Smooth muscle cell (in vitro differentiated cells): ENCODE measurements around the gene TBC1D5. TPM values are rescaled to one million over a fixed set of nuclear protein-coding genes. Genes with fewer than 3 reads are reported as not detected.
A peak's percentile ranks its signal among the peaks of the same experiment; 100 is the strongest.

Experiments
- DNase-seq: peaks from one replicate; lab custom pipeline; 2025; ENCODE audit not compliant: unreplicated experiment; lab: John Stamatoyannopoulos, UW
- H2AFZ ChIP-seq: fragments of 200-600 bp; sonication (generic); 2 replicates; pipeline ENCODE4 v1.6.0; 2016; ENCODE audit warnings: antibody characterized with exemption, low read depth, mild to moderate bottlenecking
- H3F3A ChIP-seq: fragments of 200-600 bp; sonication (generic); 2 replicates; pipeline ENCODE4 v1.6.0; 2017; ENCODE audit warnings: antibody characterized with exemption, low read depth
- H3K27ac ChIP-seq: fragments of 200-600 bp; sonication (generic); 2 replicates; pipeline ENCODE4 v1.5.1; 2016; ENCODE audit warnings: low read depth, mild to moderate bottlenecking
- H3K27me3 ChIP-seq: fragments of 200-600 bp; sonication (generic); 2 replicates; pipeline ENCODE4 v1.6.1; 2016; ENCODE audit warnings: low read depth, mild to moderate bottlenecking
- H3K36me3 ChIP-seq: fragments of 200-600 bp; sonication (generic); 2 replicates; pipeline ENCODE4 v1.5.1; 2016; ENCODE audit warnings: low read depth
- H3K4me1 ChIP-seq: fragments of 200-600 bp; sonication (generic); 2 replicates; pipeline ENCODE4 v1.5.1; 2016; ENCODE audit warnings: low read depth
- H3K4me2 ChIP-seq: fragments of 200-600 bp; sonication (generic); 2 replicates; pipeline ENCODE4 v1.6.0; 2016; ENCODE audit warnings: mild to moderate bottlenecking
- H3K4me3 ChIP-seq: fragments of 200-600 bp; sonication (generic); 2 replicates; pipeline ENCODE4 v1.5.1; 2016; ENCODE audit warnings: mild to moderate bottlenecking
- H3K79me2 ChIP-seq: fragments of 200-600 bp; sonication (generic); 2 replicates; pipeline ENCODE4 v1.6.0; 2016; ENCODE audit warnings: low read depth, mild to moderate bottlenecking
- H3K9ac ChIP-seq: fragments of 200-600 bp; sonication (generic); 2 replicates; pipeline ENCODE4 v1.6.0; 2016; ENCODE audit warnings: low read depth
- H3K9me3 ChIP-seq: fragments of 200-600 bp; sonication (generic); replicated peaks from 2 replicates; pipeline ENCODE4 v1.5.1; 2016; ENCODE audit warnings: low read depth
- H4K20me1 ChIP-seq: fragments of 200-600 bp; sonication (generic); 2 replicates; pipeline ENCODE4 v1.6.0; 2016; ENCODE audit warnings: low read depth
- CTCF ChIP-seq: fragments of 200-600 bp; sonication (generic); IDR thresholded peaks from 2 replicates; pipeline ENCODE4 v1.5.1; 2017; ENCODE audit warnings: borderline replicate concordance, mild to moderate bottlenecking, antibody characterized with exemption; ENCODE audit not compliant: insufficient read depth, poor library complexity, severe bottlenecking
- WGBS: methylation state at CpG from one replicate; pipeline ENCODE4 v1.1.7; 2016; ENCODE audit warnings: low lambda C conversion rate; 5-methylcytosine and 5-hydroxymethylcytosine counted together
- polyA plus RNA-seq: library from polyadenylated mRNA; unstranded; fragments of >200 nt; fragmentation: Nextera tagmentation; extraction: Ambion mirVana; gene quantifications from 2 replicates; pipeline ENCODE4 v1.2.1, GENCODE V29; 2016
- total RNA-seq: library from RNA; depleted of rRNA; stranded (reverse); fragments of >200 nt; gene quantifications from 2 replicates; pipeline ENCODE4 v1.2.3, GENCODE V29; 2014

Gene TBC1D5
- total and polyA plus RNA-seq, 2 experiments from 2014 or later: 14.6 to 35.3 TPM

- H3K36me3 ChIP-seq: no peaks in the 10 kb centered on the region
- H2AFZ ChIP-seq: no peak overlapping the region
- no peaks in the 10 kb centered on the region for H3F3A ChIP-seq
- WGBS: 41% methylated on average over 3 of the region's 3 CpGs
- no peaks in the 10 kb centered on the region for H3K27me3 ChIP-seq
- peak; percentile 68 for TF ChIP-seq CTCF
- no peaks in the 10 kb centered on the region for H3K79me2 ChIP-seq
- no peak overlapping the region for H3K4me2 ChIP-seq
- no peaks in the 10 kb centered on the region for H4K20me1 ChIP-seq
- DNase-seq: no peak
- no peaks in the 10 kb centered on the region for H3K4me1 ChIP-seq
- H3K4me3 ChIP-seq: no peak overlapping the region
- no peak overlapping the region for H3K9ac ChIP-seq
- H3K9me3 ChIP-seq: no peaks in the 10 kb centered on the region
- no peak overlapping the region for H3K27ac ChIP-seq
Observed at GRCh38 chr3:17258823-17259436, 483.5 kb downstream of the TBC1D5 start.

DNA sequence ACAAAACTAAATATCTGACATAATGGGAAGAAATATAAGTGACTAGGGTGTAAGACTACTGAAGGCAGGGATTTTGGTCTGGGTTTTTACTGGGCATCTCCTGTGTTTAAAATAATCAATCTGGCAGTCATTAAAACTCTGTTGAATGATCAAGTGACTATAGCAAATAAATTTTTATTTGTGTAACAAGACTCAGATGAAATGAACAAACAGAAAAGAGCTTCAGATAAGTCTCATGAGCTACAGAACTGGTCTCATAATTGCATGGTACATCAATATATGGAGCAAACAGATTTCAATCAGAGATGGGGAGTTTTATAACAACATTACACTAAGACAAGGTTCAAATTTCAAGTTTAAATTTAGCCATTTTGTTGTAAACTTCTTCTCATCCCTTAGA, 485.2 kb downstream of the TBC1D5 start:
- Histone ChIP-seq H3K36me3 (no peaks in the 10 kb centered on the region), H3K9ac (no peak overlapping the region), H2AFZ (no peak overlapping the region), H3K4me3 (no peak overlapping the region), H3K27me3 (no peaks in the 10 kb centered on the region), H4K20me1 (no peaks in the 10 kb centered on the region), H3F3A (no peaks in the 10 kb centered on the region), H3K4me2 (no peak overlapping the region), H3K9me3 (no peaks in the 10 kb centered on the region), H3K4me1 (no peaks in the 10 kb centered on the region), H3K79me2 (no peaks in the 10 kb centered on the region), H3K27ac (no peak overlapping the region)
- no peak for TF ChIP-seq CTCF
- no peak for DNase-seq

- TF ChIP-seq CTCF: no peak
- Histone ChIP-seq H3K79me2 (no peaks in the 10 kb centered on the region), H3K27ac (no peak overlapping the region), H3K4me3 (no peak overlapping the region), H2AFZ (no peak overlapping the region), H3K4me2 (no peak overlapping the region), H3F3A (no peaks in the 10 kb centered on the region), H3K36me3 (no peaks in the 10 kb centered on the region), H3K4me1 (no peaks in the 10 kb centered on the region), H4K20me1 (no peaks in the 10 kb centered on the region), H3K9me3 (no peaks in the 10 kb centered on the region), H3K27me3 (no peaks in the 10 kb centered on the region), H3K9ac (no peak overlapping the region)
- no peak for DNase-seq
- WGBS: 87% methylated on average over 1 of the region's 1 CpG
Observed at GRCh38 chr3:17243621-17244020, 498.8 kb downstream of the TBC1D5 start.

DNA sequence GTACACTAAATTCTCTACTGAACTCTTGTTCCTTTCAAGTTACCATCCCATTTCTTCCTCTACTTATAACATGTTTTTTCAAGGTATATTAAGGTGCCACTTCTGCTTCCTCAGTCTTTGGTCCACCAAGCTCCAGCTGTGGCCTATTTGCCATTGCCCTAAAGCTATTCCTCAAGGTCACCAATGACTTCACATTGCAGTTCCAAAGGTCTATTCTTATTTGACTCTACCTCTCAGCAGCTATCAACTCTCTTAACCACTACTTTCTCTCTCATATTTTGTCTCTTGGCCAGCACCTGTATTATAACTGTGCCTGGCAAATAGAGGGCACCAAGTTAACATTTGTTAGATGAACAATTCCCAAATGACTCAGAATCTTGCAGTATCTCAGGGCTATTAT, 503.0 kb downstream of the TBC1D5 start:
- no peaks in the 10 kb centered on the region for H3K27me3 ChIP-seq
- no peaks in the 10 kb centered on the region for H3K36me3 ChIP-seq
- H3K4me3 ChIP-seq: no peak overlapping the region
- no peak overlapping the region for H3K4me2 ChIP-seq
- no peaks in the 10 kb centered on the region for H3K9me3 ChIP-seq
- H3K4me1 ChIP-seq: no peaks in the 10 kb centered on the region
- H4K20me1 ChIP-seq: no peaks in the 10 kb centered on the region
- no peak overlapping the region for H3K27ac ChIP-seq
- no peak overlapping the region for H2AFZ ChIP-seq
- no peak for TF ChIP-seq CTCF
- H3K79me2 ChIP-seq: no peaks in the 10 kb centered on the region
- no peak for DNase-seq
- no peaks in the 10 kb centered on the region for H3F3A ChIP-seq
- H3K9ac ChIP-seq: no peak overlapping the region
